GM12878 (cell line): ENCODE data around the gene MROH2A. TPM values are rescaled to one million over a fixed set of nuclear protein-coding genes. Genes with fewer than 3 reads are reported as not detected.
A peak's percentile ranks its signal among the peaks of the same experiment; 100 is the strongest.

Source experiments
- BCL3 ChIP-seq: IDR thresholded peaks from 2 replicates; pipeline ENCODE4 v1.6.1; 2011; ENCODE audit warnings: borderline replicate concordance, low read depth, mild to moderate bottlenecking, moderate library complexity, low read length; ENCODE audit not compliant: insufficient read depth, poor library complexity, severe bottlenecking
- BHLHE40 ChIP-seq, 2 experiments: fragments of 450-650 bp in 1 of 2; IDR thresholded peaks; 2 replicates each; pipeline ENCODE4 v1.6.1; 2011 to 2017; ENCODE audit warnings: low read depth in 2 of 2, borderline replicate concordance in 1 of 2, improper control_type of control experiment in 1 of 2, low read length in 1 of 2, mild to moderate bottlenecking in 1 of 2
- E2F4 ChIP-seq: IDR thresholded peaks from 2 replicates; pipeline ENCODE4 v1.6.1; 2012; ENCODE audit warnings: low read depth, low read length, improper control_type of control experiment
- GABPA ChIP-seq: IDR thresholded peaks from 2 replicates; pipeline ENCODE4 v1.6.1; 2014; ENCODE audit warnings: antibody characterized with exemption, low read depth, mild to moderate bottlenecking, inconsistent platforms
- HDGF ChIP-seq: fragments of 450-650 bp; IDR thresholded peaks from 2 replicates; pipeline ENCODE4 v1.6.1; 2016; ENCODE audit warnings: antibody characterized with exemption
- PBX3 ChIP-seq: IDR thresholded peaks from 2 replicates; pipeline ENCODE4 v1.6.1; 2011; ENCODE audit warnings: mild to moderate bottlenecking, low read depth, low read length, moderate library complexity; ENCODE audit not compliant: insufficient replicate concordance
- POU2F2 ChIP-seq: IDR thresholded peaks from 3 replicates; pipeline ENCODE4 v1.6.1; 2011; ENCODE audit warnings: low read depth, mild to moderate bottlenecking, low read length, borderline replicate concordance
- REST ChIP-seq: IDR thresholded peaks from 2 replicates; pipeline ENCODE4 v1.6.1; 2012; ENCODE audit warnings: mild to moderate bottlenecking, low read depth, low read length
- RFX5 ChIP-seq: IDR thresholded peaks from 2 replicates; pipeline ENCODE4 v1.6.1; 2011; ENCODE audit warnings: low read depth, low read length, improper control_type of control experiment
- SKIL ChIP-seq: fragments of 450-650 bp; IDR thresholded peaks from 2 replicates; pipeline ENCODE4 v1.6.1; 2017; ENCODE audit warnings: mild to moderate bottlenecking, low read depth, inconsistent platforms; ENCODE audit not compliant: poor library complexity, severe bottlenecking
- SMAD1 ChIP-seq: fragments of 450-650 bp; IDR thresholded peaks from 2 replicates; pipeline ENCODE4 v1.6.1; 2018; ENCODE audit warnings: mild to moderate bottlenecking, low read depth; ENCODE audit not compliant: partially characterized antibody
- STAT1 ChIP-seq: fragments of 450-650 bp; conservative IDR thresholded peaks from 2 replicates; pipeline ENCODE4 v1.6.1; 2014; ENCODE audit warnings: antibody characterized with exemption, mild to moderate bottlenecking
- TCF12 ChIP-seq: IDR thresholded peaks from 2 replicates; pipeline ENCODE4 v1.6.1; 2011; ENCODE audit warnings: low read depth, mild to moderate bottlenecking, low read length
- ZBTB11 ChIP-seq: fragments of 450-650 bp; formaldehyde crosslinking; IDR thresholded peaks from 2 replicates; pipeline ENCODE4 v1.5.0; 2022; ENCODE audit warnings: mild to moderate bottlenecking, missing genetic modification characterization
- polyA plus RNA-seq, 11 experiments: library from polyadenylated mRNA; depleted of rRNA in 4 of 11; unstranded in 6 of 11; stranded (reverse) in 5 of 11; fragments of >200 nt; fragmentation: Nextera tagmentation in 4 of 11; fragmentation: Illumina TruSeq in 1 of 11; extraction: Ambion mirVana in 4 of 11; extraction: Trizol in 1 of 11; gene quantifications; 1 replicate in 1 of 11; 2 replicates in 10 of 11; pipeline versions ENCODE4 v1.2.1 to v1.2.3, GENCODE V29; 2011 to 2016; ENCODE audit warnings: inconsistent platforms in 2 of 11, missing spikeins in 2 of 11, low read depth in 1 of 11
- total RNA-seq, 4 experiments: library from RNA; depleted of rRNA in 3 of 4; stranded (reverse); fragments of >200 nt in 3 of 4; fragmentation: Illumina TruSeq in 1 of 4; extraction: Trizol in 1 of 4; gene quantifications; 2 replicates each; pipeline versions ENCODE4 v1.2.1 to v1.2.3, GENCODE V29; 2013 to 2021

The MROH2A gene
- total and polyA plus RNA-seq, 10 of the 15 experiments (the other 5 are each of a cell fraction or from before 2014, with no cell fraction given), result not detected

- TF ChIP-seq PBX3 (peak; percentile 39), RFX5 (peak; percentile 45; the same call in 1 of the 2 replicates), REST (no peak), E2F4 (peak; percentile 93), SKIL (no peak), GABPA (peak; percentile 82), BCL3 (no peak), HDGF (no peak), BHLHE40 (IDR thresholded peaks at IDR 0.05; ENCODE audit: borderline replicate concordance in 1 of 2, low read depth in 2 of 2, low read length in 1 of 2) (no peak), ZBTB11 (no peak), STAT1 (no peak), SMAD1 (no peak), POU2F2 (peak; percentile 67; the same call in 2 of the 3 replicates), TCF12 (no peak; the same call in 1 of the 2 replicates)
Measured at GRCh38 chr2:233854241-233854981, 76.3 kb downstream of the MROH2A start, which contains the start of gene HJURP (continued).
